HT1080 (cell line): ENCODE results near the gene ANP32D. TPM values are rescaled to one million over a fixed set of nuclear protein-coding genes. Genes with fewer than 3 reads are reported as not detected.
"Not testable (repeated sequence)": the region's sequence is repeated elsewhere in the genome, so short reads cannot be mapped to it uniquely, and the experiment has no call there.

Source experiments
- DNase-seq: peaks from one replicate; pipeline ENCODE4 v3.0.0-alpha.2; 2015; ENCODE audit warnings: low read depth
- polyA plus RNA-seq, 2 experiments: library from polyadenylated mRNA; depleted of rRNA; stranded (reverse); fragments of >200 nt; gene quantifications; 2 replicates each; pipeline ENCODE4 v1.2.3, GENCODE V29; 2015
- total RNA-seq: library from RNA; depleted of rRNA; stranded (reverse); fragments of >200 nt; shearing (Covaris generic); gene quantifications from 2 replicates; pipeline ENCODE4 v1.2.3, GENCODE V29; 2014; rRNA removed

ANP32D gene
- total RNA-seq, result not detected in 2 replicates
- polyA plus RNA-seq (2015; cell fraction: cytosol; rRNA removed), result not detected in 2 replicates
- polyA plus RNA-seq (2015; cell fraction: nucleus; rRNA removed), result not detected in 2 replicates

GRCh38 chr12:48472259-48472658 lies at the start of gene ANP32D:
Gene ANP32D, plus strand, starts transcription at chr12:48472559. Its CDS starts 106 bp downstream, at chr12:48472665.
- DNase-seq, result no peak

- DNase-seq, result no peak
These were observed 49.2 kb upstream of the ANP32D start for GRCh38 chr12:48423171-48423570.

- DNase-seq, result no peak
These were observed 47.7 kb upstream of the ANP32D start for GRCh38 chr12:48424644-48425043.

GRCh38 chr12:48434016-48434415 lies 38.3 kb upstream of the ANP32D start:
- DNase-seq, result not testable (repeated sequence)

- no peak for DNase-seq
These were observed 31.3 kb upstream of the ANP32D start for GRCh38 chr12:48441069-48441468.

GRCh38 chr12:48442179-48442847 lies 30.0 kb upstream of the ANP32D start:
- DNase-seq, result no peak

- no peak for DNase-seq
These were observed 26.8 kb upstream of the ANP32D start for GRCh38 chr12:48445538-48445937.

- DNase-seq, result no peak
These were observed 26.1 kb upstream of the ANP32D start for GRCh38 chr12:48446161-48446776.

- no peak for DNase-seq
These were observed 24.6 kb upstream of the ANP32D start for GRCh38 chr12:48447755-48448154.

- DNase-seq, result no peak
These were observed 21.0 kb upstream of the ANP32D start for GRCh38 chr12:48451372-48451771.

GRCh38 chr12:48452961-48453360 lies 19.4 kb upstream of the ANP32D start:
- not testable (repeated sequence) for DNase-seq

GRCh38 chr12:48454667-48455066 lies 17.7 kb upstream of the ANP32D start:
- peak; percentile 6 for DNase-seq

GRCh38 chr12:48455116-48455515 lies 17.2 kb upstream of the ANP32D start:
- DNase-seq, result no peak

- DNase-seq, result no peak
These were observed 13.1 kb upstream of the ANP32D start for GRCh38 chr12:48459259-48459658.

- peak; percentile 7 for DNase-seq
These were observed 3.3 kb upstream of the ANP32D start for GRCh38 chr12:48469027-48469426.

- no peak for DNase-seq
These were observed 702 bp downstream of the ANP32D start for GRCh38 chr12:48473061-48473460.

- DNase-seq, result not testable (repeated sequence)
These were observed 2.1 kb downstream of the ANP32D start for GRCh38 chr12:48474497-48474896.

- DNase-seq, result no peak
These were observed 9.8 kb downstream of the ANP32D start, which contains the start of gene C12orf54 for GRCh38 chr12:48482198-48482597. Gene C12orf54, plus strand, starts transcription at chr12:48482498. Its CDS starts 799 bp downstream, at chr12:48483297.

GRCh38 chr12:48482930-48483329 lies 10.6 kb downstream of the ANP32D start:
- no peak for DNase-seq

GRCh38 chr12:48486261-48486660 lies 13.9 kb downstream of the ANP32D start:
- DNase-seq, result no peak

- no peak for DNase-seq
These were observed 14.3 kb downstream of the ANP32D start for GRCh38 chr12:48486679-48487078.

- peak; percentile 4 for DNase-seq
These were observed 16.7 kb downstream of the ANP32D start for GRCh38 chr12:48489012-48489411.

GRCh38 chr12:48489456-48489855 lies 17.1 kb downstream of the ANP32D start:
- not testable (repeated sequence) for DNase-seq
